H1 (cell line): Measurements from ENCODE around the gene GIPC1. TPM values are rescaled to one million over a fixed set of nuclear protein-coding genes. Genes with fewer than 3 reads are reported as not detected.

Experiments used
- CTCF ChIA-PET: fragments of 300-600 bp; sonication (Branson Sonifier 250); formaldehyde crosslinking; loops from one replicate; lab custom pipeline; 2021; ENCODE audit not compliant: partially characterized antibody; lab: Charles Lee
- POLR2A ChIA-PET: fragments of 300-600 bp; sonication (Branson Sonifier 250); formaldehyde crosslinking; loops from one replicate; lab custom pipeline; 2021; ENCODE audit warnings: inconsistent platforms; ENCODE audit not compliant: partially characterized antibody; lab: Charles Lee
- DNase-seq, 2 experiments: peaks; one replicate each; pipeline versions ENCODE4 v3.0.0 to v3.0.0-alpha.2; 2010 to 2022; ENCODE audit warnings: low spot score in 2 of 2, low read depth in 1 of 2, mixed read lengths in 1 of 2
- FAIRE-seq: peaks from 2 replicates; lab custom pipeline; 2011; peaks lifted over from hg19 to GRCh38; lab: Jason Lieb, UNC
- H2AFZ ChIP-seq: 2 replicates; pipeline ENCODE4 v1.8.1; 2012; ENCODE audit warnings: low read length, inconsistent platforms
- H2AK5ac ChIP-seq: 2 replicates; pipeline ENCODE4 v1.6.1; 2013; ENCODE audit warnings: low read depth, low read length
- H2BK120ac ChIP-seq: replicated peaks from 2 replicates; pipeline ENCODE3; 2013; ENCODE audit warnings: low read depth, low read length, inconsistent platforms
- H2BK12ac ChIP-seq: 2 replicates; pipeline ENCODE4 v1.6.1; 2013; ENCODE audit warnings: low read depth, low read length
- H2BK15ac ChIP-seq: 2 replicates; pipeline ENCODE4 v1.6.1; 2013; ENCODE audit warnings: low read length
- H2BK20ac ChIP-seq: 2 replicates; pipeline ENCODE4 v1.6.1; 2013; ENCODE audit warnings: low read length
- H2BK5ac ChIP-seq: 2 replicates; pipeline ENCODE4 v1.6.1; 2013; ENCODE audit warnings: low read depth, low read length
- H3K14ac ChIP-seq: 2 replicates; pipeline ENCODE4 v1.6.1; 2013; ENCODE audit warnings: inconsistent platforms; ENCODE audit not compliant: insufficient read length
- H3K18ac ChIP-seq: 2 replicates; pipeline ENCODE4 v1.6.1; 2013; ENCODE audit warnings: low read length; ENCODE audit errors: extremely low read depth
- H3K23ac ChIP-seq: 2 replicates; pipeline ENCODE4 v1.6.1; 2013; ENCODE audit warnings: inconsistent platforms; ENCODE audit not compliant: insufficient read length
- H3K23me2 ChIP-seq: 2 replicates; pipeline ENCODE4 v1.6.1; 2013; ENCODE audit warnings: low read depth, low read length
- H3K27ac ChIP-seq: 2 replicates; pipeline ENCODE4 v1.6.1; 2011; ENCODE audit warnings: low read depth, low read length, inconsistent platforms
- H3K27me3 ChIP-seq, 4 experiments: replicated peaks in 1 of 4; 1 replicate in 1 of 4; 2 replicates in 3 of 4; pipeline versions ENCODE4 v1.6.1 to v1.8.1; 2011 to 2013; ENCODE audit warnings: low read length in 3 of 4, mild to moderate bottlenecking in 3 of 4, inconsistent platforms in 2 of 4, mixed read lengths in 2 of 4, moderate library complexity in 1 of 4; ENCODE audit not compliant: control insufficient read depth in 3 of 4, insufficient read depth in 3 of 4; ENCODE audit errors: extremely low read depth in 1 of 4
- H3K36me3 ChIP-seq, 4 experiments: 2 replicates each; pipeline versions ENCODE4 v1.6.1 to v1.8.1; 2011 to 2013; ENCODE audit warnings: mild to moderate bottlenecking in 4 of 4, low read length in 3 of 4, moderate library complexity in 2 of 4, control low read depth in 1 of 4, inconsistent platforms in 1 of 4; ENCODE audit not compliant: insufficient read depth in 4 of 4, control insufficient read depth in 2 of 4
- H3K4ac ChIP-seq: replicated peaks from 2 replicates; pipeline ENCODE3; 2013; ENCODE audit warnings: low read length, low read depth, mixed read lengths, inconsistent platforms; ENCODE audit not compliant: insufficient read length
- H3K4me1 ChIP-seq, 4 experiments: replicated peaks in 1 of 4; 1 replicate in 1 of 4; 2 replicates in 3 of 4; pipeline versions ENCODE4 v1.6.1 to v1.8.1; 2011 to 2013; ENCODE audit warnings: low read length in 3 of 4, inconsistent platforms in 2 of 4, mixed read lengths in 1 of 4; ENCODE audit not compliant: insufficient read depth in 4 of 4, control insufficient read depth in 3 of 4
- H3K4me2 ChIP-seq, 2 experiments: 2 replicates each; pipeline versions ENCODE4 v1.6.1 to v1.8.1; 2011 to 2013; ENCODE audit warnings: low read depth in 2 of 2, low read length in 2 of 2, control low read depth in 1 of 2, inconsistent platforms in 1 of 2, mild to moderate bottlenecking in 1 of 2; ENCODE audit not compliant: insufficient read depth in 1 of 2
- H3K4me3 ChIP-seq, 4 experiments: fragments of 200-600, 300-600 bp in 1 of 4; sonication (generic), shearing (Covaris generic), sonication (Bioruptor Twin) in 1 of 4; 2 replicates each; pipeline versions ENCODE4 v1.5.1 to v1.8.1; 2011 to 2016; ENCODE audit warnings: low read length in 4 of 4, low read depth in 3 of 4, control low read depth in 2 of 4, inconsistent platforms in 2 of 4, mild to moderate bottlenecking in 2 of 4, mixed read lengths in 1 of 4, moderate library complexity in 1 of 4; ENCODE audit not compliant: insufficient read depth in 2 of 4; ENCODE audit errors: extremely low read depth in 1 of 4
- H3K56ac ChIP-seq: replicated peaks from 2 replicates; pipeline ENCODE3; 2013; ENCODE audit warnings: low read depth, mild to moderate bottlenecking, mixed read lengths, low read length, inconsistent platforms; ENCODE audit not compliant: insufficient read length
- H3K79me1 ChIP-seq: 2 replicates; pipeline ENCODE4 v1.6.1; 2013; ENCODE audit warnings: low read depth, low read length, control low read depth
- H3K79me2 ChIP-seq, 2 experiments: 2 replicates each; pipeline versions ENCODE4 v1.6.1 to v1.8.1; 2012 to 2013; ENCODE audit warnings: low read length in 2 of 2, mild to moderate bottlenecking in 2 of 2, inconsistent platforms in 1 of 2; ENCODE audit not compliant: insufficient read depth in 2 of 2, control insufficient read depth in 1 of 2
- H3K9ac ChIP-seq, 4 experiments: replicated peaks in 1 of 4; 1 replicate in 1 of 4; 2 replicates in 3 of 4; pipeline versions ENCODE4 v1.6.1 to v1.8.1; 2011 to 2013; ENCODE audit warnings: low read depth in 3 of 4, low read length in 3 of 4, control low read depth in 2 of 4, mild to moderate bottlenecking in 2 of 4, moderate library complexity in 2 of 4, inconsistent platforms in 1 of 4; ENCODE audit errors: extremely low read depth in 1 of 4
- H3K9me3 ChIP-seq, 2 experiments: 2 replicates each; pipeline versions ENCODE4 v1.6.1 to v1.8.1; 2012 to 2013; ENCODE audit warnings: mild to moderate bottlenecking in 2 of 2, moderate library complexity in 2 of 2, control low read depth in 1 of 2, inconsistent platforms in 1 of 2, low read depth in 1 of 2, low read length in 1 of 2, mixed read lengths in 1 of 2; ENCODE audit not compliant: insufficient read depth in 2 of 2
- H4K20me1 ChIP-seq, 2 experiments: replicated peaks in 1 of 2; 2 replicates each; pipeline versions ENCODE3 to v1.8.1; 2011 to 2013; ENCODE audit warnings: inconsistent platforms in 2 of 2, low read length in 2 of 2, mild to moderate bottlenecking in 1 of 2; ENCODE audit not compliant: insufficient read depth in 2 of 2, control insufficient read depth in 1 of 2
- H4K5ac ChIP-seq: 2 replicates; pipeline ENCODE4 v1.6.1; 2013; ENCODE audit warnings: low read length, low read depth, mixed read lengths, inconsistent platforms; ENCODE audit not compliant: insufficient read length
- H4K8ac ChIP-seq: 2 replicates; pipeline ENCODE4 v1.8.0; 2013; ENCODE audit warnings: mild to moderate bottlenecking, moderate library complexity, low read length, inconsistent platforms; ENCODE audit not compliant: insufficient read depth; ENCODE audit errors: extremely low read depth
- H4K91ac ChIP-seq: replicated peaks from 2 replicates; pipeline ENCODE3; 2013; ENCODE audit warnings: low read length, mixed read lengths, inconsistent platforms; ENCODE audit not compliant: insufficient read length
- ATF2 ChIP-seq: IDR thresholded peaks from 2 replicates; pipeline ENCODE4 v1.6.1; 2012; ENCODE audit warnings: low read length, inconsistent platforms
- BRCA1 ChIP-seq: IDR thresholded peaks from 2 replicates; pipeline ENCODE4 v1.6.1; 2012; ENCODE audit warnings: low read depth, low read length, improper control_type of control experiment
- EGR1 ChIP-seq: IDR thresholded peaks from 2 replicates; pipeline ENCODE4 v1.6.1; 2011; ENCODE audit warnings: low read depth, low read length, borderline replicate concordance
- EP300 ChIP-seq, 2 experiments: IDR thresholded peaks; 1 replicate in 1 of 2; 2 replicates in 1 of 2; pipeline ENCODE4 v1.6.1; 2011 to 2012; ENCODE audit warnings: low read depth in 2 of 2, low read length in 2 of 2, mild to moderate bottlenecking in 2 of 2, borderline replicate concordance in 1 of 2, inconsistent platforms in 1 of 2, moderate library complexity in 1 of 2
- EZH2 ChIP-seq: fragments of 200-600 bp; sonication (generic); IDR thresholded peaks from 2 replicates; pipeline ENCODE4 v1.7.1; 2012; ENCODE audit warnings: low read depth, mild to moderate bottlenecking, moderate library complexity, low read length, inconsistent platforms; ENCODE audit not compliant: severe bottlenecking
- GTF2F1 ChIP-seq: IDR thresholded peaks from 2 replicates; pipeline ENCODE4 v1.6.1; 2012; ENCODE audit warnings: low read depth, low read length, improper control_type of control experiment, borderline replicate concordance
- POU5F1 ChIP-seq: IDR thresholded peaks from 2 replicates; pipeline ENCODE4 v1.6.1; 2011; ENCODE audit warnings: low read depth, mild to moderate bottlenecking, low read length, moderate library complexity
- RFX5 ChIP-seq: IDR thresholded peaks from 2 replicates; pipeline ENCODE4 v1.6.1; 2011; ENCODE audit warnings: low read depth, low read length, improper control_type of control experiment, borderline replicate concordance
- SRF ChIP-seq: IDR thresholded peaks from 2 replicates; pipeline ENCODE4 v1.6.1; 2011; ENCODE audit warnings: mild to moderate bottlenecking, low read depth, low read length, moderate library complexity
- TEAD4 ChIP-seq: IDR thresholded peaks from 2 replicates; pipeline ENCODE4 v1.6.1; 2012; ENCODE audit warnings: low read depth, low read length, inconsistent platforms, mixed read lengths
- WGBS, 2 experiments: shearing (Covaris generic) in 1 of 2; methylation state at CpG; one replicate each; pipeline versions ENCODE4 v1.1.6 to v1.1.7; 2013 to 2015; ENCODE audit warnings: low lambda C conversion rate in 2 of 2, mixed read lengths in 2 of 2, inconsistent platforms in 1 of 2, low coverage in 1 of 2, missing lambda C conversion rate in 1 of 2; ENCODE audit not compliant: insufficient replicate concordance in 2 of 2, insufficient coverage in 1 of 2, insufficient read length in 1 of 2; ENCODE audit errors: extremely low coverage in 1 of 2, missing lambda C conversion rate in 1 of 2; 5-methylcytosine and 5-hydroxymethylcytosine counted together
- polyA plus RNA-seq, 7 experiments: library from polyadenylated mRNA; depleted of rRNA in 3 of 7; stranded (reverse) in 5 of 7; unstranded in 2 of 7; fragments of >200 nt in 5 of 7; fragments of 200-250 nt in 2 of 7; gene quantifications; 1 replicate in 5 of 7; 2 replicates in 1 of 7; 4 replicates in 1 of 7; pipeline versions ENCODE4 v1.2.1 to v1.2.3, GENCODE V29; 2011 to 2013; ENCODE audit warnings: missing spikeins in 2 of 7, mixed read lengths in 2 of 7
- total RNA-seq: library from RNA; stranded (reverse); fragmentation: NEBNext Ultra II Directional; extraction: Animal tissue kit (Norgen Biotek cat#: 25700); gene quantifications from 2 replicates; pipeline ENCODE4 v1.2.1, GENCODE V29; 2021

GIPC1 gene
- total and polyA plus RNA-seq, 2 of the 8 experiments (the other 6 are each of a cell fraction or from before 2014, with no cell fraction given): 65.6 to 72.0 TPM

- Histone ChIP-seq H3K18ac (no peak overlapping the region; the same call in 1 of the 2 replicates), H4K91ac (no peak overlapping the region), H3K36me3 (peaks cover 5 to 17% (median 10%) of the 10 kb centered on the region in 4 experiments; a peak in 6 of 8 replicates), H2BK20ac (no peak overlapping the region), H2BK12ac (no peak overlapping the region), H3K79me2 (no peaks in the 10 kb centered on the region), H4K5ac (no peak overlapping the region), H3K23ac (no peak overlapping the region), H3K27me3 (no peaks in the 10 kb centered on the region), H3K4me3 (no peak overlapping the region), H2AK5ac (no peak overlapping the region), H3K4ac (no peak overlapping the region), H3K9me3 (no peaks in the 10 kb centered on the region), H3K4me1 (peaks cover 0 to 27% (median 13%) of the 10 kb centered on the region in 4 experiments; a peak in 6 of 7 replicates), H3K23me2 (no peaks in the 10 kb centered on the region; the same call in 1 of the 2 replicates), H2AFZ (no peak overlapping the region), H3K56ac (no peak overlapping the region), H2BK15ac (no peak overlapping the region), H3K9ac (no peak overlapping the region), H3K79me1 (no peaks in the 10 kb centered on the region), H2BK5ac (peak overlapping the region; percentile 60; the same call in 1 of the 2 replicates), H4K8ac (no peak overlapping the region), H4K20me1 (peaks cover 0 to 8% of the 10 kb centered on the region in 2 experiments), H3K27ac (0 out of 2 replicates have a peak overlapping the region, but pooled peaks have one; percentile 12), H3K4me2 (no peak overlapping the region), H2BK120ac (no peak overlapping the region), H3K14ac (no peak overlapping the region)
- 96% methylated on average over 12 of the region's 14 CpGs; no CpG with 5 or more reads in 1 of the 2 experiments for WGBS, 2 experiments
- CTCF ChIA-PET: interaction anchor here (0.5 to 5.6 kb wide), 26 partner anchors 11 to 419 kb away, joined by 3 to 36 read pairs (median 4); partner anchors contain the start of genes ADGRE2 and GIPC1
- FAIRE-seq (no peak), DNase-seq (no peak)
- POLR2A ChIA-PET: interaction anchor here (0.8 to 7.0 kb wide), 4 partner anchors 13 to 38 kb away, joined by 3 to 45 read pairs (median 7); partner anchors contain the start of gene GIPC1
- TF ChIP-seq EZH2 (no peak), ATF2 (no peak), EP300 (IDR thresholded peaks at IDR 0.05; ENCODE audit: borderline replicate concordance in 1 of 2, low read depth in 2 of 2, low read length in 2 of 2) (no peak), BRCA1 (no peak), SRF (no peak), GTF2F1 (no peak), POU5F1 (no peak), EGR1 (no peak), RFX5 (no peak), TEAD4 (no peak)
These were observed 16.5 kb downstream of the GIPC1 start for GRCh38 chr19:14479309-14479974.
